Ishikawa (cell line): Measurements from ENCODE around the gene NUDT4.

ENCODE experiments used
- CEBPB ChIP-seq: IDR thresholded peaks from 2 replicates; pipeline ENCODE4 v1.6.1; 2012
- CREB1 ChIP-seq: IDR thresholded peaks from 2 replicates; pipeline ENCODE4 v1.6.1; 2012; ENCODE audit warnings: low read depth
- EP300 ChIP-seq: IDR thresholded peaks from 2 replicates; pipeline ENCODE4 v1.6.1; 2012; ENCODE audit warnings: borderline replicate concordance
- FOXM1 ChIP-seq: IDR thresholded peaks from 2 replicates; pipeline ENCODE4 v1.6.1; 2012; ENCODE audit warnings: low read depth, borderline replicate concordance
- MAX ChIP-seq: IDR thresholded peaks from 2 replicates; pipeline ENCODE4 v1.6.1; 2012
- TAF1 ChIP-seq: IDR thresholded peaks from 2 replicates; pipeline ENCODE4 v1.6.1; 2012; ENCODE audit warnings: low read depth, mild to moderate bottlenecking
- TCF12 ChIP-seq: IDR thresholded peaks from 2 replicates; pipeline ENCODE4 v1.6.1; 2012; ENCODE audit warnings: low read depth
- TEAD4 ChIP-seq: IDR thresholded peaks from 2 replicates; pipeline ENCODE4 v1.6.1; 2012
- USF1 ChIP-seq: IDR thresholded peaks from 2 replicates; pipeline ENCODE4 v1.6.1; 2012
- YY1 ChIP-seq: IDR thresholded peaks from 2 replicates; pipeline ENCODE4 v1.6.1; 2012; ENCODE audit warnings: low read depth
- ZBTB7A ChIP-seq: IDR thresholded peaks from 2 replicates; pipeline ENCODE4 v1.6.1; 2012; ENCODE audit warnings: low read depth
- TF ChIP-seq, protein P1 (sequence below): IDR thresholded peaks from 2 replicates; pipeline ENCODE4 v1.6.1; 2012; ENCODE audit warnings: low read depth, mild to moderate bottlenecking

DNA sequence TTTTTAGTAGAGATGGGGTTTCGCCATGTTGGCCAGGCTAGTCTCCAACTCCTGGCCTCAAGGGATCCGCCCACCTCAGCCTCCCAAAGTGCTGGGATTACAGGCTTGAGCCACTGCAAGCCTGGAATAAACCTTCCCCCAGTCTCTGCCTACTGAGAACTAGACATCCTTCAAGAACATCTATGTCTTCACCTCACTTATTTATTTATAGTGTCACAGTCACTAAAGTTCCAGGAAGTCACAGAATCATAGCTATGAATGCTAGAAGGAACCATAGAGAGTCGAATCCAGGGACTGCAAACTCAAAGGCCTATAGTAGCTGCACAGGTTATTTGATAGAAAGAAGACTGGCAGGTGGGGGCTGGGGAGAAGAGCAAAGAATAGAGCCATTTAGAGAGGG, 44.7 kb upstream of the NUDT4 start:
- TF ChIP-seq USF1 (no peak), TAF1 (no peak), TCF12 (no peak), ZBTB7A (no peak), YY1 (no peak), TEAD4 (no peak), EP300 (no peak), CREB1 (no peak), CEBPB (no peak), FOXM1 (no peak), MAX (no peak)
- TF ChIP-seq, protein P1, sequence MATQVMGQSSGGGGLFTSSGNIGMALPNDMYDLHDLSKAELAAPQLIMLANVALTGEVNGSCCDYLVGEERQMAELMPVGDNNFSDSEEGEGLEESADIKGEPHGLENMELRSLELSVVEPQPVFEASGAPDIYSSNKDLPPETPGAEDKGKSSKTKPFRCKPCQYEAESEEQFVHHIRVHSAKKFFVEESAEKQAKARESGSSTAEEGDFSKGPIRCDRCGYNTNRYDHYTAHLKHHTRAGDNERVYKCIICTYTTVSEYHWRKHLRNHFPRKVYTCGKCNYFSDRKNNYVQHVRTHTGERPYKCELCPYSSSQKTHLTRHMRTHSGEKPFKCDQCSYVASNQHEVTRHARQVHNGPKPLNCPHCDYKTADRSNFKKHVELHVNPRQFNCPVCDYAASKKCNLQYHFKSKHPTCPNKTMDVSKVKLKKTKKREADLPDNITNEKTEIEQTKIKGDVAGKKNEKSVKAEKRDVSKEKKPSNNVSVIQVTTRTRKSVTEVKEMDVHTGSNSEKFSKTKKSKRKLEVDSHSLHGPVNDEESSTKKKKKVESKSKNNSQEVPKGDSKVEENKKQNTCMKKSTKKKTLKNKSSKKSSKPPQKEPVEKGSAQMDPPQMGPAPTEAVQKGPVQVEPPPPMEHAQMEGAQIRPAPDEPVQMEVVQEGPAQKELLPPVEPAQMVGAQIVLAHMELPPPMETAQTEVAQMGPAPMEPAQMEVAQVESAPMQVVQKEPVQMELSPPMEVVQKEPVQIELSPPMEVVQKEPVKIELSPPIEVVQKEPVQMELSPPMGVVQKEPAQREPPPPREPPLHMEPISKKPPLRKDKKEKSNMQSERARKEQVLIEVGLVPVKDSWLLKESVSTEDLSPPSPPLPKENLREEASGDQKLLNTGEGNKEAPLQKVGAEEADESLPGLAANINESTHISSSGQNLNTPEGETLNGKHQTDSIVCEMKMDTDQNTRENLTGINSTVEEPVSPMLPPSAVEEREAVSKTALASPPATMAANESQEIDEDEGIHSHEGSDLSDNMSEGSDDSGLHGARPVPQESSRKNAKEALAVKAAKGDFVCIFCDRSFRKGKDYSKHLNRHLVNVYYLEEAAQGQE = no peak
